Measurements from ENCODE around the gene RPS6KA5.
"Not testable (repeated sequence)": the region's sequence is repeated elsewhere in the genome, so short reads cannot be mapped to it uniquely, and the experiment has no call there.

The RPS6KA5 gene

GRCh38 chr14:90985601-90986242, 74.7 kb downstream of the RPS6KA5 start:
- Histone ChIP-seq H3K9me2 (replicated peaks; ENCODE audit: insufficient read depth, low read length) (no peaks in the 10 kb centered on the region), H3K4me2 (ENCODE audit: low read depth, low read length) (peak overlapping the region; percentile 49), H3F3A (ENCODE audit: insufficient read depth, low read length) (no peaks in the 10 kb centered on the region; the same call in 1 of the 2 replicates), H3K79me2 (ENCODE audit: low read length) (no peaks in the 10 kb centered on the region), H2AFZ (ENCODE audit: low read length) (peak overlapping the region; percentile 31; the same call in 1 of the 2 replicates), H4K20me1 (ENCODE audit: insufficient read depth, low read length) (no peaks in the 10 kb centered on the region), H3K27me3 (replicated peaks; ENCODE audit: insufficient read depth, low read length) (no peaks in the 10 kb centered on the region), H3K9ac (ENCODE audit: low read length) (no peak overlapping the region), H3K27ac (ENCODE audit: low read length) (peak overlapping the region; percentile 39; the same call in 1 of the 2 replicates), H3K9me3 (replicated peaks; ENCODE audit: insufficient read depth, low read length) (no peaks in the 10 kb centered on the region), H3K4me3 (ENCODE audit: low read length) (no peak overlapping the region), H3K4me1 (ENCODE audit: low read length) (peaks cover 8% of the 10 kb centered on the region), H3K36me3 (replicated peaks; ENCODE audit: insufficient read depth, low read length) (no peaks in the 10 kb centered on the region)
- TF ChIP-seq EZH2phosphoT487 (IDR thresholded peaks at IDR 0.05; ENCODE audit: low read length): no peak
- TF ChIP-seq, protein P1, sequence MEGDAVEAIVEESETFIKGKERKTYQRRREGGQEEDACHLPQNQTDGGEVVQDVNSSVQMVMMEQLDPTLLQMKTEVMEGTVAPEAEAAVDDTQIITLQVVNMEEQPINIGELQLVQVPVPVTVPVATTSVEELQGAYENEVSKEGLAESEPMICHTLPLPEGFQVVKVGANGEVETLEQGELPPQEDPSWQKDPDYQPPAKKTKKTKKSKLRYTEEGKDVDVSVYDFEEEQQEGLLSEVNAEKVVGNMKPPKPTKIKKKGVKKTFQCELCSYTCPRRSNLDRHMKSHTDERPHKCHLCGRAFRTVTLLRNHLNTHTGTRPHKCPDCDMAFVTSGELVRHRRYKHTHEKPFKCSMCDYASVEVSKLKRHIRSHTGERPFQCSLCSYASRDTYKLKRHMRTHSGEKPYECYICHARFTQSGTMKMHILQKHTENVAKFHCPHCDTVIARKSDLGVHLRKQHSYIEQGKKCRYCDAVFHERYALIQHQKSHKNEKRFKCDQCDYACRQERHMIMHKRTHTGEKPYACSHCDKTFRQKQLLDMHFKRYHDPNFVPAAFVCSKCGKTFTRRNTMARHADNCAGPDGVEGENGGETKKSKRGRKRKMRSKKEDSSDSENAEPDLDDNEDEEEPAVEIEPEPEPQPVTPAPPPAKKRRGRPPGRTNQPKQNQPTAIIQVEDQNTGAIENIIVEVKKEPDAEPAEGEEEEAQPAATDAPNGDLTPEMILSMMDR (IDR thresholded peaks at IDR 0.05; ENCODE audit: low read length): peak; percentile 13; the same call in 1 of the 2 replicates
- peak; percentile 19 for DNase-seq

DNA sequence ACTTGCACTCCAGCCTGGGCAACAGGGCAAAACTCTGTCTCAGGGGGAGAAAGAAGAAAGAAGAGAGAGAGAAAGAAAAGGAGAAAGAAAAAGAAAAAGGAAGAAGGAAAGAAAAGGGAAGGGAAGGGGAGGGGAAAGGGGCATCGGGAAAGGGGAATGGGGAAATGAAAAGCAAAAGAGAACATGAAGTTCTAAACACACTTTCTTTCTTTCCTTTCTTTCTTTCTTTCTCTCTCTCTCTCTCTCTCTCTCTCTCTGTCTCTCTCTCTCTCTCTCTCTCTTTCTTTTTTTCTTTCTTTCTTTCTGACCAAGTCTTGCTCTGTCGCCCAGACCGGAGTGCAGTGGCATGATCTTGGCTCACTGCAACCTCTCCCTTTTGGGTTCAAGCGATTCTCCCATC, 76.9 kb downstream of the RPS6KA5 start:
- Histone ChIP-seq H3K4me2 (ENCODE audit: low read depth, low read length) (no peak overlapping the region), H3K27me3 (replicated peaks; ENCODE audit: insufficient read depth, low read length) (no peaks in the 10 kb centered on the region), H3F3A (ENCODE audit: insufficient read depth, low read length) (no peaks in the 10 kb centered on the region; the same call in 1 of the 2 replicates), H3K9me3 (replicated peaks; ENCODE audit: insufficient read depth, low read length) (no peaks in the 10 kb centered on the region), H3K4me3 (ENCODE audit: low read length) (no peak overlapping the region), H3K9me2 (replicated peaks; ENCODE audit: insufficient read depth, low read length) (no peaks in the 10 kb centered on the region), H3K79me2 (ENCODE audit: low read length) (no peaks in the 10 kb centered on the region), H3K4me1 (ENCODE audit: low read length) (peaks cover 8% of the 10 kb centered on the region), H3K9ac (ENCODE audit: low read length) (no peak overlapping the region), H4K20me1 (ENCODE audit: insufficient read depth, low read length) (no peaks in the 10 kb centered on the region), H3K36me3 (replicated peaks; ENCODE audit: insufficient read depth, low read length) (no peaks in the 10 kb centered on the region), H3K27ac (ENCODE audit: low read length) (no peak overlapping the region), H2AFZ (ENCODE audit: low read length) (no peak overlapping the region)
- TF ChIP-seq EZH2phosphoT487 (IDR thresholded peaks at IDR 0.05; ENCODE audit: low read length): no peak
- no peak for TF ChIP-seq EZH2 (optimal IDR thresholded peaks at IDR 0.05; ENCODE audit: low read depth, low read length)
- no peak for DNase-seq

GRCh38 chr14:90981636-90982035, 78.8 kb downstream of the RPS6KA5 start:
- no peaks in the 10 kb centered on the region for H3K79me2 ChIP-seq (ENCODE audit: low read length)

GRCh38 chr14:90980636-90981035, 79.8 kb downstream of the RPS6KA5 start:
- H3K79me2 ChIP-seq (ENCODE audit: low read length); H3K36me3 ChIP-seq (replicated peaks; ENCODE audit: insufficient read depth, low read length); H3K27ac ChIP-seq (ENCODE audit: low read length); H3K9me3 ChIP-seq (replicated peaks; ENCODE audit: insufficient read depth, low read length); H3K9me2 ChIP-seq (replicated peaks; ENCODE audit: insufficient read depth, low read length); H3K4me2 ChIP-seq (ENCODE audit: low read depth, low read length); H3F3A ChIP-seq (ENCODE audit: insufficient read depth, low read length); H3K27me3 ChIP-seq (replicated peaks; ENCODE audit: insufficient read depth, low read length); H2AFZ ChIP-seq (ENCODE audit: low read length); H3K9ac ChIP-seq (ENCODE audit: low read length); H3K4me1 ChIP-seq (ENCODE audit: low read length); DNase-seq; H4K20me1 ChIP-seq (ENCODE audit: insufficient read depth, low read length); H3K4me3 ChIP-seq (ENCODE audit: low read length): not testable (repeated sequence)

More at GRCh38 chr14:90981636-90982035, 78.8 kb downstream of the RPS6KA5 start:
- H3F3A ChIP-seq (ENCODE audit: insufficient read depth, low read length): no peaks in the 10 kb centered on the region; the same call in 1 of the 2 replicates
- H3K9me3 ChIP-seq (replicated peaks; ENCODE audit: insufficient read depth, low read length): no peaks in the 10 kb centered on the region
- no peak overlapping the region for H3K9ac ChIP-seq (ENCODE audit: low read length)
- no peak overlapping the region for H3K27ac ChIP-seq (ENCODE audit: low read length)
- H2AFZ ChIP-seq (ENCODE audit: low read length): no peak overlapping the region
- no peak overlapping the region for H3K4me2 ChIP-seq (ENCODE audit: low read depth, low read length)
- no peak overlapping the region for H3K4me3 ChIP-seq (ENCODE audit: low read length)
- H3K27me3 ChIP-seq (replicated peaks; ENCODE audit: insufficient read depth, low read length): no peaks in the 10 kb centered on the region
- peaks cover 6% of the 10 kb centered on the region for H3K4me1 ChIP-seq (ENCODE audit: low read length)
- H3K36me3 ChIP-seq (replicated peaks; ENCODE audit: insufficient read depth, low read length): no peaks in the 10 kb centered on the region
- no peaks in the 10 kb centered on the region for H4K20me1 ChIP-seq (ENCODE audit: insufficient read depth, low read length)
- H3K9me2 ChIP-seq (replicated peaks; ENCODE audit: insufficient read depth, low read length): no peaks in the 10 kb centered on the region
- TF ChIP-seq, protein P1 (IDR thresholded peaks at IDR 0.05; ENCODE audit: low read length): no peak
- TF ChIP-seq EZH2 (optimal IDR thresholded peaks at IDR 0.05; ENCODE audit: low read depth, low read length) (no peak), EZH2phosphoT487 (IDR thresholded peaks at IDR 0.05; ENCODE audit: low read length) (no peak)
- no peak for DNase-seq
